HG03575 (cell line): ENCODE measurements around the gene PNKP.

Experiments used
- ATAC-seq: cut with Tn5 transposase; IDR thresholded peaks from one replicate; pipeline ENCODE4 v1.9.1; 2021; ENCODE audit not compliant: unreplicated experiment, insufficient number of reproducible peaks, low FRiP score; ENCODE audit errors: extremely low read depth

Gene PNKP

DNA sequence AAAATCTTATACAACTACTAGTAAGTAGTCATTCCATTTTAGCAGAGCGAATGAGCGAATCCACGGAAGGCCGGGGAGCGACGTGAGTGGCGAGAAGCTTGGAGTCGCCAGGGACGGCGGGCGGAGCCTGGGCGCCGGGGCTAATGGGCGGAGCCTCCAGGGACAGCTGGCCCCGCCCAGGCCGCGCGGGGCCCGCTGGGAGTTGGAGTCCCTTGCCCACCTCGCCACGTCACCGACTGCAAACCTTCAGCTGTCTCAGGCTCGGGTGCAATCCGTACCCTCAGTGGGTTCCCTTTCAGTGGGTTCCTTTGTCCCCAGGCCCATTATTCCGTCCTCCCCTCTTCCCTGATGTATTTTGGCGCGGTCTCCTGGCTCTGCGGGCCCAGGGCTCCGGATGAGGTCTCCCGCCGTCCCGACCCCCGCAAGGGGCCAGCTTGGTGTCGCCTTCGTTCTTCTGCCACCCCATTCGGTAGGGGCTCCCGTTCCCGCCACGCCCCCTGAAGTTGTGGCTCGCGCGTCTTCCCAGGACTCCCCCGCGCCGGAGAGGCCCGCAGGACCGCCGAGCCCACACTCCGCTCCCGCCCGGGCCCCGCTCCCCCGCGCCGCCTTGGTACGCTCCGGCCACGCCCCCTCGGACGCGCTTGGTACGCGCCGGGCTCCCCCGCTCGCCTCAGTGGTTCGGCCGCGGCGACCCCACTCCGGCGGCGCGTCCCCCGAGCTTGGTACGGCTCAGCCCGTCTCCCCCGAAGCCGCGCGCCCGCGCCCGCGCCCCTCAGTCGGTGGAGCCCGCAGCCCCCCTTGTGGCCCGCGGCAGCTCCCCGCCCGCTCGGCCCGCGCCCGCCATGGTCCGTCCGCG is 16.7 kb downstream of the PNKP start, which contains the start of gene PTOV1:
Gene PTOV1, plus strand, starts transcription at position 673 of the 856 bp plus-strand sequence.
- no peak for ATAC-seq

DNA sequence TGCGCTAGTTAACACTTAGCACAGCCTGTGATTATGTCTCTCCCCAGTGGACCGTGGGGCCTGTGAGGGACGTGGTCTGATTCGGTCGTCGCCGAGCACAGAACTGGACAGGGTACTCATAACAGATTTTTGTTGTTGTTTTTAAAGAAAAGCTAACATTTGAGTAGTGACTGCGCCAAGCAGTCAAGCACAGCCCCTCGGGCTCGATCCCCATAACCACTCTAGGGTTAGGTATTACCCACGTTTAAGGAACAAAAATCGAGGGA is 17.2 kb downstream of the PNKP start:
- no peak for ATAC-seq

DNA sequence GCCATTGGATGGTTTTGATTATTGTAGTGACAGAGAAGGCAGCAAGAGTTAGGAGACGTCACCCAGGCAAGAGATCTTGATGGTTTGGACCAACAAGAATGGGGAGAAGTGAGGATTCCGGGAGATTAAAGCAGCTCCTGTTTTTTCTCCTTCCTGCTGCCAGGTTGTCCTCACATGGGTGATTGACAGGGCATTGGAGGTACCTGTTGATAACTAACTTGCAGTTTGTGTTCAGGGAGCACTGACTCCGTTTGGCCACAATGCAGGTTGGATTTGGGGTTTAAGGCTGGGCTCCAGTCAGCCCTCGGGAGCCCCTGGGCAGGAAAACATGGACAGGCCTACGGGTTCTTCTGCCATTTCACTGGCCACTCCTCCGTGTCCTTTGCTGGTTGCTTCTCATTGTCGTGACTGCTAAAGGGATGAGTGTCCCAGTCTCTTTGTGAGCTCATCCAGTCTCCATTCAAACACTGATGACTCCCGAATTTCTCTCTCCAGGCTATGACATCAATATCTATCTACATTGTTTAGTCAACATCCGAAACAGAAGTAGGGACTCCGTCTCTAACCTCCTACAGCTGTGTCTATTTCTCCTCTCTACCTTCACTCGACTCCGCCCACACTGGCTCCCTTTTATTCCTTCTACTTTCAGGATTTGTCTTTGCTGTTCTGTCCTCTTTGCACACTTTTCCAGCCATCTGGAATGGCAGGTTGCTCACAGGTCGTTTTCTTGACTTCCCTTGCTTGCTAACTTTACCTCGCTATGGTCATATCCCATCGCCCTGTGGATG is 17.7 kb downstream of the PNKP start:
- no peak for ATAC-seq

DNA sequence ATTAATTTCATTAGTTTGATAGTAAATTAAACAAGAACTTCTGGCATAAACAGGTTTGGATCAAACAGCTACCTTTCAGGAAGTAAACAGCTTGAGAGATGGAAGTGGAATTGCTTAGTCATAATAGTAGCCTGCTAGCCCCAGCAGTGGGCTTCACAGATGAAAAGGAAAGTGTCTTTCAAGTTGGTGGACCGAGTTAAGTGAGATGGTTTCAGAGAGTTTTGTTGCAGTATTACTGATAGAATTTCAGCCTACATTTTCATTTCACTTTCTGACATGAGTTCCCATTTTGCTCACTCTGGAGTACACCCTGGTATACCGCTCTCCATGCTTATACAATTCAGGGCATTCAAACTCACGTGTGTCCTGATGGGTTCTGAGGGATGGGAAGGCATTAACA is 18.4 kb downstream of the PNKP start:
- ATAC-seq, result no peak

DNA sequence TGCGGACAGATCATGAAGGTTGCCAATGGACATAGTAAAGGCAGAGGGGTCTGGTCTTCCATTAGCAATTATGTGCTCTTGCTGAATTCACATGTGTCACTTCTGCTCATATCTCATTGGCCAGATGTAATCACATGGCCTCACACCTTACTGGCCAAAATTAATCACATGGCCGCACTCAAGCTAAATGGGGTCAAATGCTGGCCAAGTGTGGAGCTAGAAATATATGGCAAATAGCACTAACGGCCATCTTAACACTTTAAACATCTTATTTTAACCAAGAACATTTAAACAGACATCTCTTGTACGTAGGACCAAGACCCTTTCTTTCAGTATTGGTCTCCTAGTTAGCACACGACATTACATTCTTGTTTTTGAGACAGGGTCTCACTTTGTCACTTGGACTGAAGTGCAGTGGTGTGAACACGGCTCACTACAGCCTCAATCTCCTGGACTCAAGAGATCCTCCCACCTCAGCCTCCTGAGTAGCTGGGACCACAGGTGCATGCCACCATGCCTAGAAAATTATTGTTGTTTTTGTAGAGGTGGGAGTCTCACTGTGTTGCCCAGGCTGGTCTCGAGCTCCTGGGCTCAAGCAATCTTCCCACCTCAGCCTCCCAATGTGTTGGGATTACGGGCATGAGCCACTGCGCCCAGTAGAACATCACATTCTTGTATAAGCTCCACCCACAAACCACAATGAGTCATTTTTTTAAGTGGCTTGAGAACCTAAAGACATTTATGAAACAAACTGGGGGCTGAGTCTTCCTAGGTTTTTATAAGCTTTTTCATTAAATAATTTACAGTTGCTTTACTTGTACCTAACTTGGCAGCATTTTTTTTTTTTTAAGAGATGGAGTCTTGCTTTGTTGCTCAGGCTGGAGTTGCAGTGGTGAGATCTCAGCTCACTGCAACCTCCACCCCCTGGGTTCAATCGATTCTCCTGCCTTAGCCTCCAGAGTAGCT is 19.4 kb downstream of the PNKP start:
- ATAC-seq, result no peak

DNA sequence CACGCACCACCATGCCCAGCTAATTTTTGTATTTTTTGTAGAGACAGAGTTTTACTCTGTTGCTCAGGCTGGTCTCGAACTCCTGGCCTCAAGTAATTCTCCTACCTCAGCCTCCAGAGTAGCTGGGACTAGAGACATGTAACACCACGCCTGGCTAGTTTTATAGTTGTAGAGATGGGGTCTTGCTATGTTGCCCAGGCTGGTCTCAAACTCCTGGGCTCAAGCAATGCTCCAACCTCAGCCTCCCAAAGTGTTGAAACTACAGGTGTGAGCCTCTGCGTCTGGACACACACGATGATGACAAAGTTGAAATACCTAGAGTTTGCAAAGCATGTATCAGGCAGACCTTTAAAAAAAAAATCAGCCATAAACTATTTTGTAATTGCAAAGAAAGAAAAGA is 21.0 kb downstream of the PNKP start:
- ATAC-seq, result no peak

DNA sequence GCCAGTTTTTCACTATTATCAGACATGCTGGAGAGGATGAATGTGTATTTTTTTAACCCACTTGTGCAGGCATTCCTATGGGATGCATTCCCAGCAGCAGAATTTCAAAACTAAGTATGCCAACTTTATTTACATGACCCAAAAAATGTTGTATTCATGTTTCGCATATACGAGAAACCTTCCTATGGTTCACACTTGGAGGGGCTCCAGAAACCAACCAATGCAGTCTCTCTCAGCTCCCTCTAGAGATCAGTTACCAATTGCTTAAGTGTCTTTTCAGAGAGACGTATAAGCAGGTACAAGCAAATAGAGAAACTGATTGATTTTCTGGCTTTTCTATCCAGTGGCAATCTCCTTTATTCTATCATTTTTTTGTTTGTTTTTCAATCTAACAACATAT is 22.0 kb downstream of the PNKP start:
- no peak for ATAC-seq

DNA sequence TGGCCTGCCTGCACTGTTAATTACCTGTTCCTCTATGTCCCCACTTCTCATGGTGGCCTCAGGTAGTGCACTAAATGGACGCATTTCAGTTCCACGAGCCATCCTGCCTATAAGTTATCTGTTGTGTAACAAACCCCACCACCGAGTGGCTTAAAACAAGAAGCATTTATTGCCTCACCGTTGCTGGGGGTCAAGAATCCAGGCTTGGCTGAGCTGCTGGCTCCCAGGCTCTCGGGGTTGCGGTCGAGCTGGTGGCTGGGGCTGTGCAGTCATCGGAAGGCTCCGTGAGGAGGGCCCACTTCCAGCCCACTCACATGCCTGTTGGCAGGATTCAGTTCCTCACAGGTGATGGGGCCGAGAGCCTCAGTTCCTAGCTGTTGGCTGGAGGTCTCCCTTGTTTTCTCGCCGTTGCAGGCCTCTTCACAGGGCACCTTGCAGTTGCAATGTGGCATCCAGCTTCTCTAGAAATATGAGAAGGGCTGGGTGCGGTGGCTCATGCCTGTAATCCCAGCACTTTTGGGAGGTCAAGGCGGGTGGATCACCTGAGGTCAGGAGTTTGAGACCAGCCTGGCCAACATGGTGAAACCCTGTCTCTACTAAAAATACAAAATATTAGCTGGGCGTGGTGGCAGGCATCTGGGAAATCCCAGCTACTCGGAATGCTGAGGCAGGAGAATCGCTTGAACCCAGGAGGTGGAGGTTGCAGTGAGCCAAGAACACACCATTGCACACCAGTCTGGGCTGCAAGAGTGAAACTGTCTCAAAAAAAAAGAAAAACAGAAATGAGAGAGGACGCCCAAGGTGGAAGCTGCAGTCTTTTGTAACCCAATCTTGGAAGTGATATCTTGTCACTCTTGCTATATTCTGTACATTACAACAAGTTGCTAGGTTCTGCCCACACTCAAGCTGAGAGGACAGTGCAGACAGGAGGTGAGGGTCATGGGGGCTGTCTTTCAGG is 23.0 kb downstream of the PNKP start:
- no peak for ATAC-seq

DNA sequence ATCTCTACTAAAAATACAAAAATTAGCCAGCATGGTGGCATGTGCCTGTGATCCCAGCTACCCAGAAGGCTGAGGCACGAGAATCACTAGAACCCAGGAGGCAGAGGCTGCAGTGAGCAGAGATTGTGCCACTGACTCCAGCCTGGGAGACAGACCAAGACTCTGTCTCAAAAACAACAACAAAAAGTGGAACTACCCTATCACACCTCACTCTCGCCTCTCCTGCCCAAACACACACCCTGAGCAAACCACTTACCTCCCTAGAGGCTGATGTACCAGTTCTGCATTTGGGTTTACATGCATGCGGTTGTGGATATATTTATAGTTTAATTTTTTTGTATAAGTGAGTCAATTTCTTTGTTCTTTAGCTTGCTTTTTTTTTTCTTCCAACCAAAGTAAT is 24.1 kb downstream of the PNKP start:
- no peak for ATAC-seq

DNA sequence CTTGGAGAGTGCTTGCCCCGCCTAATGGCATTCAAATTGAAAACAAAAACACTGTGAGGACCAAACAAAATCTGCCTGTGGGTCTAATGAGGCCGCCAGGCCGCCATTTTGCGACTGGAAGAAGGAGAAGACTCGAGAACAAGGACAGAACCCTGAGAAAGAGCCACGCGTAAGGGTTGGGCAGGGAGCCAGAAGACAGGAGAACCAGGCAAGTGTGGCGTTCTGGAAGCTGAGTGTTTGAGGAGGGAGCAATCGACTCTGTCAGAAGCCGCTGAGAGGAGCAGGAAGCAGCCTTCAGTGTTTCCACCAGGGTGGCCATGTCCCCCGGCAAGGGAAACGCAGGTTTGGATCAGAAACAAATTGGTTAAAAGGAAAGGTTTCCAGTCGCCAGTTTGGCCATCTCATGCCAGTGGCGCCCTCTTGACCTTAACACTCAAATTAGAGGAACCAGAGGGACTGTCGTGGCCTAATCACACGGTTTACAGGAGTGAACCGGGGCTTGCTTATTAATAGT is 26.6 kb downstream of the PNKP start:
- no peak for ATAC-seq

DNA sequence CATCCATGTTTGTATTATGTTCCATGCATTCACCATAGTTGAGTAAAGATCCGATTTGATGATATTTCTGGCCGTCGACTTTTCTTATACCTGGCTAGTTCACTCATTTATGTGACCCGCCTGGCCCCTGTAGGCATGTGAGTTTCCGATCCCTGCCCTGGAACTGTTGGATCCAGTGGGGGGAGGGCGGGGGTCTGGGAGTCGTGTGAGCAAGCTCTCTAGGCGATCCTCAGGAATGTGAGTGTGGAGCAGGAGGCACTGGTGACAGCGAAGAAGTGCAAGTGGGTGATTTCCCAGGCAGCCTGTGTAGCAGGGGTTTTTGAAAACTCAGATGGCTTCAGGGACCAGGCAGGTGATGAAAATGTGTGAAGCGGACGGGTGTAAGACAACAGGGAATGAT is 27.1 kb downstream of the PNKP start:
- no peak for ATAC-seq

DNA sequence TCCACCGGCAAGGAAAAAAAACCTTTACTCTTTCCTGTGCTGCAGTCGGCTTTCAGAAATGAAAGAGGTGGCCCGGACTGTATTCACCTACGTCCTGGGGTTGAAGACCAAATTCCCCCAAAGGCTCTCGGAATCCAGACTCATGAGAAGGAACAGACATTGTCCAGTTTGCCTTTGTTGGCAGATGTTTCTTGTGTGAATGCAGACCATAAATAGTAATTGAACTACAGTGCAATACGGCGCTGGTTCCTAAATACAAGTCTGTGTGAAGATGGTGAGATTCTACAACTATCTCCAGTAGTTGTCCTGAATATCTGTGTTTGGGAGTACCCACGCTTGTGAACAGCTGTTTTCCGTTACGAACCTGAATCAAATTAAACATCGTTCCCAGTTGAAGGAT is 27.7 kb downstream of the PNKP start:
- no peak for ATAC-seq

DNA sequence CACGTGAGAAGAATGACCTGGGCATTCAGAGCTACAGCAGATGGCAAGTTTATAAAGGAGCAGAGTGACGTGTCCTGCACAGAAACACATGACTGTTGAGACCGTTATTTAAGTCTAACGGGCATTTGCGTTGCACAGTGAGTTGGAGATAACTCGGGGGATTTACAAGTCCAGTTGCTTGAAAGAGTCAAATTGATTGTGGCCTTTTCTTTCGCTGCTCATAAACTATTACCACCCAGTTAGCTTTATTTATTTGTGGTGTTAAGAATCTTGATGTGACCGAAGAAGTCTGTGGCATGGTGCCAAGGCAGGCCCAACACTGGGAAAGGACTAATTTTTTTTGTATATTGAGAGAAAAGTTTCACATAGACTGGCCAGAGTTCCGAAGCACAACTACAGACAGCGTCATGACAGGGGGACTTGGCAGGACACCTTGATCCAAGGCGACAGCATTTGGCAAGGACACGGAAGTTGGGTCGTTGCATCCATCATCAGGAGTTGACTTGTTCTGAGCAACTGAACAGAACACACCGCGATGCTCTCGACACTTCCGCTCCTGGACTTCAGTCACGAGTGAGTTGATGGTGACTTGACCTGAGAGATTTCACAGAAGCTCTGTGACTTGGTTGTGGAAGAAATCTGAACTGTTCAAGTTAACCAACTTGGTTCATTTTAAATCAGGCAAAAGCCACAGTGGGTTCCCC is 28.3 kb downstream of the PNKP start:
- no peak for ATAC-seq

DNA sequence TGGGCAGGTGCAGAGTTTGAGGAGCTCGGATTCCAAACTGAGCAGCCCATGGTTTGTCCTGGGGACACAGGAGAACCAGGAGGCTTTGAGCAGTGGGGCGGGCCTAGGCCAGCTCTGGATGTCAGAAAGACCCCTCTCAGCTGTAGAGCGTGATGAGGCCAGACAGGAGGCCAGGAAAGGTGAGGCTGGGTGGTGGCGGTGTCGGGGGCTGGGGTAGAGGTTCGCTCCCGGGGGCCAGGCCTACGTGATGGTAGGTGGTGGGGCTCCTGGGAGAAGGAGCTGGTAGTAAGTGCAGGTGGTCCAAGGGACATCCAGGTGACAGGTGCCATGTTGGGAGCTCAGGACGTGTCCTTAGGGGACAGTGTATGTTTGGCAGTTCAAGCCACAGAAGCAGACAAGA is 30.0 kb downstream of the PNKP start:
- ATAC-seq, result no peak

DNA sequence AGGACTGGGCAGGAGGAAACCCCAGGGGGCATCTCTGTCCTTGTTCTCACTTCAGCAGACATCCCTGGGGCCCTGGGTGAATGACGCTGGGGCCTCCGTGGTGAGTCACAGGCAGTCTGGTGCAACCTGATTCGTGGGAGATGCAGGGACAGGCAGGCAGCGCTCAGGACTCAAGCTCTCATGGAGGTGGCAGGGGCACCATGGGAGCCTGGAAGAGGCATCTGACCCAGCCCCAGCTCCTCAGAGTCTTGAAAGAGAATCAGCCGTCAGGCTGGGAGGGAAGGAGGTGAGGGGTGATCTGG is 30.4 kb downstream of the PNKP start:
- no peak for ATAC-seq

DNA sequence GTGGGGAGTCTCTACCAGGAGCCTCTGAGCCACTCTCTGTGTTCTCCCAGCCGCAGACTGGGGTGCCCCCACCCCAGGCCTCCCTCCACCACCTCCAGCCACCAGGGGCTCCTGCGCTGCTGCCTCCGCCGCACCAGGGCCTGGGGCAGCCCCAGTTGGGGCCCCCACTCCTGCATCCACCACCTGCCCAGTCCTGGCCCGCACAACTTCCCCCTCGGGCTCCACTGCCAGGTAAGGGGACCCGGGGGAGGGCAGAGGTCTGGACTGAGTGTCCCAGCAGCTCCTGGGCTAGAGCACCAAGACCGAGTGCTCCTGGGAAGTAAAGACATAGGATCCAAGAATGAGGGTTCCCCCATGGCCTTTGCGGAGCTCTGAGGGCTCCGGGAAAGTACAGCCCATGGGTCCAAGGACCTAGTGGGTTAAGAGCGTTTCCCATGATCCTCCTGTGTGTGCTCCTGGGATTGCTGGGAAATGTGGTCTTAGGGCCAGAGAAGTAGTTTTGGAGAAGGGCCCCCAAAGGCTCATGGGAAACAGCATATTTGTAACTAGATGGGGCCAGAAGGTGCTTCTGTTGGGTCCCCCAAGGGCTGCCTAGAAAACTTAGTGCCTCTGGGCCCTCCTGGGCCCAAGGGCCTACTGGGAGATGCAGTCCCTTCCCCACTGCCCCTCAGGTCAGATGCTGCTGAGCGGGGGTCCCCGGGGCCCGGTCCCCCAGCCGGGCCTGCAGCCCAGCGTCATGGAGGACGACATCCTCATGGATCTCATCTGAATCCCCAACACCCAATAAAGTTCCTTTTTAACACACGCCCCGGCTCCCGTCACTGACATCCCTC is 31.0 kb downstream of the PNKP start:
- no peak for ATAC-seq

DNA sequence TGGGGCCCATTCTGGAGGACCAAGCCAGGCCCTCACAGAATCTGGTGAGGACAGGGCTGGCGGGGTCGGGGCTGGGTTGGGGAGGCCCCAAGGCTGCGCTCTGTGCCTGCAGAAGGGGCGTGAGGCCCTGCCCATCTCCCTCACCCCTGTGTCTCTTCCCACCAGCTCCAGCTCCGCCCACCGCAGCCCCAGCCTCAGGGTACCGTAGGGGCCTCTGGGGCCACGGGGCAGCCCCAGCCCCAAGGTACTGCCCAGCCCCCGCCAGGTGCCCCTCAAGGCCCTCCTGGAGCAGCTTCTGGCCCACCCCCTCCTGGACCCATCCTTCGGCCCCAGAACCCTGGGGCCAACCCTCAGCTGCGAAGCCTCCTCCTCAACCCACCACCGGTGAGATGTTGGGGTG is 31.8 kb downstream of the PNKP start:
- no peak for ATAC-seq
